Ovary (tissue), 9 donors: ENCODE data around the gene ZNF541. TPM values are rescaled to one million over a fixed set of nuclear protein-coding genes. Genes with fewer than 3 reads are reported as not detected.

Source experiments
- DNase-seq, 5 donors: peaks; one replicate each; pipeline ENCODE4 v3.0.0-alpha.2; 2019 to 2020
- H3K27ac ChIP-seq, 2 donors: fragments of 200-600 bp; one replicate each; pipeline versions ENCODE4 v1.5.1 to v1.8.0; 2019 to 2022
- H3K27me3 ChIP-seq: fragments of 200-600 bp; one replicate; pipeline ENCODE4 v1.8.0; 2022
- H3K36me3 ChIP-seq: fragments of 200-600 bp; sonication (generic); one replicate; pipeline ENCODE4 v1.5.1; 2019
- H3K4me1 ChIP-seq: one replicate; pipeline ENCODE4 v1.8.1; 2013; ENCODE audit warnings: mild to moderate bottlenecking, moderate library complexity; ENCODE audit not compliant: insufficient read depth
- H3K4me3 ChIP-seq: fragments of 200-600 bp; sonication (generic); one replicate; pipeline ENCODE4 v1.5.1; 2017
- H3K9me3 ChIP-seq, 2 donors: fragments of 200-600 bp in 1 of 2; sonication (generic) in 1 of 2; one replicate each; pipeline versions ENCODE4 v1.5.1 to v1.8.1; 2013 to 2019; ENCODE audit warnings: mild to moderate bottlenecking in 1 of 2, moderate library complexity in 1 of 2
- EP300 ChIP-seq: sonication (generic); formaldehyde crosslinking; IDR thresholded peaks from one replicate; pipeline ENCODE4 v1.6.1; 2017; ENCODE audit warnings: antibody characterized with exemption
- POLR2A ChIP-seq: fragments of 450-650 bp; IDR thresholded peaks from one replicate; pipeline ENCODE4 v1.6.1; 2017; ENCODE audit warnings: antibody characterized with exemption, mild to moderate bottlenecking, moderate library complexity
- WGBS, 3 donors: extraction: QIAGEN DNeasy Blood & Tissue Kit in 1 of 3; methylation state at CpG; one replicate each; pipeline versions ENCODE4 v1.1.5 to v1.1.7; 2013 to 2017; 5-methylcytosine and 5-hydroxymethylcytosine counted together
- intact Hi-C, 4 donors: fragments of 100-400 bp; cut with DNase I; formaldehyde crosslinking; loops; one replicate each; pipeline versions ENCODE4 v1.11.0 to v1.15.1; 2022 to 2023
- polyA plus RNA-seq, 2 donors: library from polyadenylated mRNA; stranded (reverse); fragments of 200-250 nt in 1 of 2; fragments of 350-450 nt in 1 of 2; fragmentation: Illumina TruSeq in 1 of 2; extraction: RNeasy Lipid Tissue Mini Kit (QIAGEN cat#74804) in 1 of 2; gene quantifications; one replicate each; pipeline ENCODE4 v1.2.3, GENCODE V29; 2013 to 2014
- total RNA-seq, 7 donors: library from RNA; depleted of rRNA in 2 of 7; stranded (reverse); fragments of >200 nt in 2 of 7; fragmentation: NEBNext Ultra II Directional in 3 of 7; extraction: Animal tissue kit (Norgen Biotek cat#: 25700) in 3 of 7; gene quantifications; one replicate each; pipeline versions ENCODE4 v1.1.0 to v1.2.4, GENCODE V29; 2016 to 2023
- TF ChIP-seq, protein P1 (sequence below), 3 donors: fragments of 450-650 bp in 2 of 3; fragments of 200-600 bp in 1 of 3; IDR thresholded peaks; one replicate each; pipeline versions ENCODE4 v1.5.1 to v1.8.0; 2016 to 2022; ENCODE audit warnings: antibody characterized with exemption in 3 of 3, mild to moderate bottlenecking in 1 of 3
- donor health status: DM: no; HTN: no; CAD: no; lungs with moderate emphysema.
- donor health status: DM: no; HTN: no; CAD: no.
- donor health status: Bipolar disorder and iron deficiency.
- donor health status: DM: yes; HTN: yes; CAD: no.
- donor health status: DM: no; HTN: no; CAD: no.
- donor health status: DM: yes; HTN: yes; CAD: no.

Gene ZNF541
- total and polyA plus RNA-seq, 9 donors, result 0.62 to 2.5 (median 1.5) TPM

DNA sequence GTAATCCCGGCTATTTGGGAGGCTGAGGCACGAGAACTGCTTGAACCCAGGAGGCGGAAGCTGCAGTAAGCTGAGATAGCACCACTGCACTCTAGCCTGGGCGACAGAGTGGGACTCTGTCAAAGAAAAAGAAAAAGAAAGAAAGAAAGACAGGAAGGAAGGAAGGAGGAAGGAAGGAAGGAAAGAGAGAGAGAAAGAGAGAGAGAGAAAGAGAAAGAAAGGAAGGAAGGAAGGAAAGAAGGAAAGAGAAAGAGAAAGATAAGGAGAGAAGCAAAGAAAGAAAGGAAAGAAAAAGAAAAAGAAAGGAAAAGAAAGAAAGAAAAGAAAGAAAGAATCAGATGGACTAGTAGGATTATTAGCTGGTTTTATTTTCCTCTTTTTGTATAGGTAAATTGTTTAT, 22.8 kb downstream of the ZNF541 start:
- no peak overlapping the region for H3K4me3 ChIP-seq
- H3K27me3 ChIP-seq, result no peaks in the 10 kb centered on the region
- WGBS, 3 donors, result 89 to 92% (median 91%) methylated on average over 4 of the region's 4 CpGs
- H3K9me3 ChIP-seq, result no peaks in the 10 kb centered on the region
- H3K36me3 ChIP-seq, result no peaks in the 10 kb centered on the region
- H3K4me1 ChIP-seq, result peaks cover 2% of the 10 kb centered on the region
- DNase-seq, result no peak
- intact Hi-C loops, result no loop called here
- TF ChIP-seq, protein P1, sequence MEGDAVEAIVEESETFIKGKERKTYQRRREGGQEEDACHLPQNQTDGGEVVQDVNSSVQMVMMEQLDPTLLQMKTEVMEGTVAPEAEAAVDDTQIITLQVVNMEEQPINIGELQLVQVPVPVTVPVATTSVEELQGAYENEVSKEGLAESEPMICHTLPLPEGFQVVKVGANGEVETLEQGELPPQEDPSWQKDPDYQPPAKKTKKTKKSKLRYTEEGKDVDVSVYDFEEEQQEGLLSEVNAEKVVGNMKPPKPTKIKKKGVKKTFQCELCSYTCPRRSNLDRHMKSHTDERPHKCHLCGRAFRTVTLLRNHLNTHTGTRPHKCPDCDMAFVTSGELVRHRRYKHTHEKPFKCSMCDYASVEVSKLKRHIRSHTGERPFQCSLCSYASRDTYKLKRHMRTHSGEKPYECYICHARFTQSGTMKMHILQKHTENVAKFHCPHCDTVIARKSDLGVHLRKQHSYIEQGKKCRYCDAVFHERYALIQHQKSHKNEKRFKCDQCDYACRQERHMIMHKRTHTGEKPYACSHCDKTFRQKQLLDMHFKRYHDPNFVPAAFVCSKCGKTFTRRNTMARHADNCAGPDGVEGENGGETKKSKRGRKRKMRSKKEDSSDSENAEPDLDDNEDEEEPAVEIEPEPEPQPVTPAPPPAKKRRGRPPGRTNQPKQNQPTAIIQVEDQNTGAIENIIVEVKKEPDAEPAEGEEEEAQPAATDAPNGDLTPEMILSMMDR (IDR thresholded peaks at IDR 0.05), result no peak
- no peak for TF ChIP-seq POLR2A
- TF ChIP-seq EP300, result no peak
- no peak overlapping the region for H3K27ac ChIP-seq

DNA sequence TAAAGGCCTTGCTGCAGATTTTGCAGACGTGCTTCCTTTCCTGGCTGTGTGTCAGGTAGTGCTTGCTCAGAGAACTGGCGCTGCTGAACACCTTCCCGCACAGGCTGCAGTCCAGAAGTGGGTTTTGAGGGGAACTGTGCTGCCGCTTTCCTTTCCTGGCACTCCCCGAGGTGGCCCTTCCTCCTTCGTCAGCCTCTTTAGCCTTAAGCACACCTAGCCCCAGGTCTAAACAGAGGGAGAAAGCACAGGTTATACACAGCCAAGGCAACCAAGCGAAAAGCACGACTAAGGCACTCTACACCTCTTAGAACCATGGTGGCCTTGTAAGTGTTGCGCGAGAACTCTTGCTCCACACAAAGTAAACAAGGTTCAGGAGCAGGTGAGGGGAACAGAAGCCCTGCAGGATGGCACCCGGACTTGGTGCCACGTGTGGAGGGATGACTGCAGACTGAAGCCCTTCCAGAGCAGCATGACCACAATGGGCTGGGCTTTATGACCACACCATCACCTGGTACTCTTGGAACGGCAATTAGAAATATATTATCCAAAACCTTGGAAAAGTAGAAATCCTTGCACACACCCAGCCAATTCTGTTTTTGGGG, 23.6 kb downstream of the ZNF541 start:
- no peaks in the 10 kb centered on the region for H3K27me3 ChIP-seq
- no peak overlapping the region for H3K4me3 ChIP-seq
- no peaks in the 10 kb centered on the region for H3K36me3 ChIP-seq
- peaks cover 2% of the 10 kb centered on the region for H3K4me1 ChIP-seq
- TF ChIP-seq, protein P1 (IDR thresholded peaks at IDR 0.05), result no peak
- TF ChIP-seq EP300 (no peak), POLR2A (no peak)
- intact Hi-C loops, result no loop called here
- no peaks in the 10 kb centered on the region for H3K9me3 ChIP-seq
- no peak for DNase-seq
- H3K27ac ChIP-seq, result no peak overlapping the region
- 79 to 82% (median 82%) methylated on average over 13 of the region's 13 CpGs for WGBS, 3 donors

DNA sequence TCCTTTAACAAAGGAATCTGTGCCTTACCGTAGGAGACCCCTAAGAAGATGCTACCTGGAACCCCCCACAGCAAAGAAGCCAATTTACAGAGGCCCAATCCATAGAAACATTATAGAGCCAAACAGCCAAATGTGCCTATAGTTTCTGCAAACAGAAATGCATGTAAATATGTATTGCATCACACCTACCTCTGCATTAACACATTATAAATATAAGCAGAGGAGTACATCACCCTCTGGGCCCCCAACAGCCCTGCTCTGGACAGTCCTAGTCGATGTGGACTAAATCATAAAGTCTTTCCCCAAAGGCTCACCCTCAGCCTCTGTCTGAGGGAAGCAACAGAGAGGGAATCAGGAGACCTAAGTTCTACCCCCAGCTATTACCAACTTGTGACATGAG, 25.7 kb downstream of the ZNF541 start:
- no peak overlapping the region for H3K27ac ChIP-seq
- intact Hi-C loops, result no loop called here
- H3K36me3 ChIP-seq, result no peaks in the 10 kb centered on the region
- no peaks in the 10 kb centered on the region for H3K9me3 ChIP-seq
- peaks cover 2% of the 10 kb centered on the region for H3K4me1 ChIP-seq
- WGBS, 3 donors, result 65 to 86% (median 73%) methylated on average over 2 of the region's 2 CpGs
- DNase-seq, result no peak
- TF ChIP-seq POLR2A, result no peak
- TF ChIP-seq, protein P1 (IDR thresholded peaks at IDR 0.05), result no peak
- TF ChIP-seq EP300, result no peak
- H3K27me3 ChIP-seq, result no peaks in the 10 kb centered on the region
- H3K4me3 ChIP-seq, result no peak overlapping the region

DNA sequence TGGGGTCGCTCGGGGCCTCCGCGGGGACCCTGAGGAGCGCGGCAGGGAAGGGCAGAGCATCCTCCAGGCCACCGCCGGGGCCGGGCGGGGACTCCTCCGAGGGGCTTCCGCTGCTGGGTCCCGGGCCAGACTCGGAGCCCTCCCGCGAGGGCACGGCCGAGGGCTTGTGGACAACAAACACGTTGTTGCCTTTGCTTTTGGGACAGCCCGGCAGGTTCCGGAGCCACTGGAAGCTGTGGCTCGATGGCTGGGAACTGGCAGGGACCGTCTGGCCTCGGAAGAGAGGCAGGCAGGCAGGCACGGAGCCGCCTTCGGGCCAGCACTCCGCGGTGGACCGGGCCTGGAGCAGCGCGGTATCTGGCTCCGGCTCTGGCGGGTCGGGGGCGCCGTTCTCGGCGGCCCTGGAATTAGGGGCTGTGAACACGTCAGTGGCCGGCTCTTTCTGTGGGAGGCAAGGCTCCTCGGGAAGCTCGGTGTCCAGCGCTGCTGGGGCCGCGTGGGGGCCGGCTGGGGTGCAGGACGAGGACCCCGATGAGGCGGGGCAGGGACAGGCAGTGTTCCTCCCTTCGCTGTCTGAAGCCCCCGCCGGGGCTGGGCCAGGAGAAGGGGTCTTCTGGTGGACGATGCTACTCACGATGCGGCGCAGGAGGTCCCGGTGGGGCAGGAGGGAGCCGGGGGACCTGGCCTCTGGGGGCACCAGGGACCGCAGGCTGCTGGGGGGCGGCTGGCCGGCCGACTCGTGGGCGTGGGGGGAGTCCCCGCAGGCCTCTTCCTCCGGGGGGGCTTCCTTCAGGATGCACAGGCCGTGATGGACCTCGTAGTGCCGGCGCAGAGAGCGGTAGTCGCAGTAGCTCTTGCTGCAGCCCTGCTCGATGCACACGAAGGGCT, 27.6 kb downstream of the ZNF541 start:
- H3K36me3 ChIP-seq, result no peaks in the 10 kb centered on the region
- H3K27ac ChIP-seq, result no peak overlapping the region
- H3K27me3 ChIP-seq, result no peaks in the 10 kb centered on the region
- H3K9me3 ChIP-seq, result no peaks in the 10 kb centered on the region
- H3K4me1 ChIP-seq, result peaks cover 6% of the 10 kb centered on the region
- H3K4me3 ChIP-seq, result peak overlapping the region; percentile 10
- TF ChIP-seq, protein P1 (IDR thresholded peaks at IDR 0.05), result no peak
- no peak for TF ChIP-seq EP300
- TF ChIP-seq POLR2A, result no peak
- DNase-seq, result no peak
- 12 to 31% (median 25%) methylated on average over 48 to 75 of the region's 75 CpGs for WGBS, 3 donors
- intact Hi-C loops, result no loop called here
